ENCODE measurements around the gene PHGDH.

PHGDH gene

DNA sequence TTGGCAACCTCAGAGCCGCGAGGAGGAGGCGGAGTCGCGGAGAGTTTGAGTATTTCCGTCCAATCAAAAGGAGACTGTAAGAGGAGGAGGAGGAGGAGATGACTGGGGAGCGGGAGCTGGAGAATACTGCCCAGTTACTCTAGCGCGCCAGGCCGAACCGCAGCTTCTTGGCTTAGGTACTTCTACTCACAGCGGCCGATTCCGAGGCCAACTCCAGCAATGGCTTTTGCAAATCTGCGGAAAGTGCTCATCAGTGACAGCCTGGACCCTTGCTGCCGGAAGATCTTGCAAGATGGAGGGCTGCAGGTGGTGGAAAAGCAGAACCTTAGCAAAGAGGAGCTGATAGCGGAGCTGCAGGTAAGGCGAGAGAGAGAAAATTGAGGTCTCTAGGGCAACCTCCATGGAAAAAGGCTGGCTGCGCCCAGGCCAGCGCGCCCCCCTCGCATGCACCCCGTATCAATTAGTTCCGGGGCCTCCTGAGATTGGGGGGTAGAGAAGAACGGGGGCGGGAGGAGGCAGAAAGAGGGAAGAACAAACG, at the start of gene PHGDH:
PHGDH (plus strand) TSS at position 131 of the 538 bp plus-strand sequence; CDS start at position 220, 89 bp downstream.
- intact Hi-C loops (cut with DNase I; ENCODE audit: low total_unique reads) = no loop called here
- no peaks in the 10 kb centered on the region for H3K9me3 ChIP-seq

DNA sequence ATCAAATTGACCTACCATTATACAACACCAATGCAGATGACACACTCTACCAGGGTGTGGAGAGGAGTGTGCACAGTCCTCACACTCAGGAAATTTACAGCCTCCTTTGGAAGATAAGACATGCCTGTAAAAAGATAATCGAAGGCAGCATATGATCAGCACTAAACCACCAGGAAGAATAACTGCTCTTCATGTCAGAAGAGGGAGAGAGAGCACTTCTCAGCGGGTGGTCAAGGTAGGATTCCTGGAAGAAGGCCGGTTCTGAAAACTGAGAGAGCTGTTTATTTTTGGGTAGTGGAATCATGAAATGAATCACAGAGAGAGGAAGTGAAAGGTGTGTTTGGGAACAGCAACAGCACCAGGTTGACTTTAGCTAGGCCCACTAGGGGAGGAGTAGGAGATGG, 49.7 kb upstream of the PHGDH start:
- TF ChIP-seq, protein P1, sequence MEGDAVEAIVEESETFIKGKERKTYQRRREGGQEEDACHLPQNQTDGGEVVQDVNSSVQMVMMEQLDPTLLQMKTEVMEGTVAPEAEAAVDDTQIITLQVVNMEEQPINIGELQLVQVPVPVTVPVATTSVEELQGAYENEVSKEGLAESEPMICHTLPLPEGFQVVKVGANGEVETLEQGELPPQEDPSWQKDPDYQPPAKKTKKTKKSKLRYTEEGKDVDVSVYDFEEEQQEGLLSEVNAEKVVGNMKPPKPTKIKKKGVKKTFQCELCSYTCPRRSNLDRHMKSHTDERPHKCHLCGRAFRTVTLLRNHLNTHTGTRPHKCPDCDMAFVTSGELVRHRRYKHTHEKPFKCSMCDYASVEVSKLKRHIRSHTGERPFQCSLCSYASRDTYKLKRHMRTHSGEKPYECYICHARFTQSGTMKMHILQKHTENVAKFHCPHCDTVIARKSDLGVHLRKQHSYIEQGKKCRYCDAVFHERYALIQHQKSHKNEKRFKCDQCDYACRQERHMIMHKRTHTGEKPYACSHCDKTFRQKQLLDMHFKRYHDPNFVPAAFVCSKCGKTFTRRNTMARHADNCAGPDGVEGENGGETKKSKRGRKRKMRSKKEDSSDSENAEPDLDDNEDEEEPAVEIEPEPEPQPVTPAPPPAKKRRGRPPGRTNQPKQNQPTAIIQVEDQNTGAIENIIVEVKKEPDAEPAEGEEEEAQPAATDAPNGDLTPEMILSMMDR (IDR thresholded peaks at IDR 0.05) = no peak
- no peak overlapping the region for H3K4me3 ChIP-seq
- no peaks in the 10 kb centered on the region for H3K9me3 ChIP-seq
- H3K4me1 ChIP-seq = no peaks in the 10 kb centered on the region
- no peak overlapping the region for H3K27ac ChIP-seq
- H3K27me3 ChIP-seq = no peaks in the 10 kb centered on the region
- intact Hi-C loops (cut with DNase I; ENCODE audit: low total_unique reads) = no loop called here
- no peak for DNase-seq
- no peaks in the 10 kb centered on the region for H3K36me3 ChIP-seq

More for the DNA sequence above, at the start of gene PHGDH:
- no peaks in the 10 kb centered on the region for H3K27me3 ChIP-seq
- TF ChIP-seq, protein P1 (IDR thresholded peaks at IDR 0.05) = no peak
- peak within 1 kb of the TSS; percentile 85 to 87 for H3K27ac ChIP-seq
- H3K36me3 ChIP-seq = no peaks in the 10 kb centered on the region
- DNase-seq = peak; percentile 69 to 86
- peak within 1 kb of the TSS; percentile 79 to 88 for H3K4me3 ChIP-seq
- peaks cover 0 to 52% (median 34%) of the 10 kb centered on the region in 4 donors for H3K4me1 ChIP-seq

DNA sequence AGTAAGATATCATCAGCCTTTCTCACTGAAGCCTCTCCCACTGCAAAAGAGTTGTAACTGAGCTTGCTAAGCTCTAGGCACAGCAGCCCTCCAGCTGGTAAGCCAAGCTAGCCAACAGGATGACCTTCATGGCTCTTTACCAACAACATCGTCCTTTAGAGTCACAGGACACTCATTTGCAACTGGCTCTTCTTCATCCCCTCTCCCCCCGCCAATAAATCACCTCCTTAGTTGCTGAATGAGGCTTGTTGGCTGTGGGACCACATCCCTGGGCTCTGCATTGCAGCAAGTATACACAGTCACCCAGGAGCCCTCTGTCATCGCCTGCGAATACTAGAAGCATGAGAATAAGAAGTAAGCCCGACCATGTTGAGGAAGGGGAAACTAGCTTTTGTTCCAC, 47.7 kb upstream of the PHGDH start:
- TF ChIP-seq, protein P1 (IDR thresholded peaks at IDR 0.05) = no peak
- H3K4me1 ChIP-seq = no peaks in the 10 kb centered on the region
- intact Hi-C loops (cut with DNase I; ENCODE audit: low total_unique reads) = loop anchor here (2.0 kb wide), 1 partner anchor 51 kb away; no protein-coding TSS in a partner anchor
- no peak overlapping the region for H3K27ac ChIP-seq
- no peaks in the 10 kb centered on the region for H3K27me3 ChIP-seq
- H3K9me3 ChIP-seq = no peaks in the 10 kb centered on the region
- no peaks in the 10 kb centered on the region for H3K36me3 ChIP-seq
- no peak overlapping the region for H3K4me3 ChIP-seq
- no peak for DNase-seq

DNA sequence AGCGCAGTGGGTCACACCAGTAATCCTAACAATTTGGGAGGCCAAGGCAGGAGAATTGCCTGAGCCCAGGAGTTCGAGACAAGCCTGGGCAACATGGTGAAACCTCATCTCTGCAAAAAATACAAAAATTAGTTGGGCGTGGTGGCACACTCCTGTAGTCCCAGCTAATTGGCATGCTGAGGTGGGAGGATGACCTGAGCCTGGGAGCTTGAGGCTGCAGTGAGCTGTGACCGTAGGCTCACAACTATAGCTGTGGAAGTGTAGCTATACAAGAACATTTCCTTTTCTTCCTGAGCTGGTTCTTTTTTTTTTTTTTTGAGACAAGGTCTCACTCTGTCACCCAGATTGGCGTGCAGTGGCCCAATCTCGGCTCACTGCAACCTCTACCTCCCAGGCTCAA, 44.6 kb upstream of the PHGDH start:
- H3K36me3 ChIP-seq = no peaks in the 10 kb centered on the region

DNA sequence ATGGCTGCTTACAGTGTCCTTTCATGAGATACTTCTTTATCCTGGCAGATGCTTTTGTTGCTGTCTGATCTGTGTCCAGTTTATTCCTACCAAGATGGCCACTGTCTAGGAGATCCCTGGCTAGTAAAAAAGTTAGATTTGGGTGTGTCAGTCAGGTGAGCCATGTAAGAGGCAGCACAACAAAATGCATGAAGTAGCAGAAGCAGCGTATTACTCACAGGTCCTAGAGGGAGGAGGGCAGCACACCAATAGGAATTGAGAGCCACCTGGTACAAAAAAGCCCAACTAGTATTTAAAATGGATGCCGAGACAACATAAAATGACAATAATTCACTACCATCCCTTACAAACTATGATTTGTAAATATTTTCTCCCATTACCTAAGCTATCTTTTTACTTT, 40.8 kb upstream of the PHGDH start:
- Histone ChIP-seq H3K4me1 (peaks cover 0 to 3% (median 1%) of the 10 kb centered on the region in 4 donors), H3K9me3 (no peaks in the 10 kb centered on the region), H3K27me3 (no peaks in the 10 kb centered on the region), H3K36me3 (no peaks in the 10 kb centered on the region), H3K27ac (no peak overlapping the region), H3K4me3 (no peak overlapping the region)
- intact Hi-C loops (cut with DNase I; ENCODE audit: low total_unique reads) = no loop called here
- TF ChIP-seq, protein P1 (IDR thresholded peaks at IDR 0.05) = no peak
- DNase-seq = no peak

More for the DNA sequence above, 44.6 kb upstream of the PHGDH start:
- TF ChIP-seq, protein P1 (IDR thresholded peaks at IDR 0.05) = no peak
- H3K4me3 ChIP-seq = no peak overlapping the region
- no peaks in the 10 kb centered on the region for H3K9me3 ChIP-seq
- H3K4me1 ChIP-seq = no peaks in the 10 kb centered on the region
- intact Hi-C loops (cut with DNase I; ENCODE audit: low total_unique reads) = no loop called here
- no peak overlapping the region for H3K27ac ChIP-seq
- DNase-seq = no peak
- H3K27me3 ChIP-seq = no peaks in the 10 kb centered on the region

Measured in tibial artery (tissue), 4 donors.